Fibroblast of lung (primary cell): ENCODE measurements around the gene NPR1. TPM values are rescaled to one million over a fixed set of nuclear protein-coding genes. Genes with fewer than 3 reads are reported as not detected.

Experiments
- DNase-seq, 2 donors: peaks; one replicate each; pipeline versions ENCODE4 v3.0.0 to v3.0.0-alpha.2; 2010; ENCODE audit warnings: low read depth in 2 of 2
- H2AFZ ChIP-seq: 2 replicates; pipeline ENCODE4 v1.5.1; 2012; ENCODE audit warnings: low read length, control low read depth, inconsistent platforms
- H3K27ac ChIP-seq: 2 replicates; pipeline ENCODE4 v1.5.1; 2011; ENCODE audit warnings: low read length, control low read depth; ENCODE audit not compliant: insufficient read depth
- H3K27me3 ChIP-seq: 2 replicates; pipeline ENCODE4 v1.5.1; 2011; ENCODE audit warnings: mild to moderate bottlenecking, low read length; ENCODE audit not compliant: control insufficient read depth, insufficient read depth
- H3K36me3 ChIP-seq: 2 replicates; pipeline ENCODE4 v1.5.1; 2011; ENCODE audit warnings: low read length; ENCODE audit not compliant: control insufficient read depth, insufficient read depth
- H3K4me1 ChIP-seq: 2 replicates; pipeline ENCODE4 v1.5.1; 2011; ENCODE audit warnings: low read length; ENCODE audit not compliant: control insufficient read depth, insufficient read depth; ENCODE audit errors: extremely low read depth
- H3K4me2 ChIP-seq: 2 replicates; pipeline ENCODE4 v1.5.1; 2011; ENCODE audit warnings: low read length, control low read depth; ENCODE audit not compliant: insufficient read depth; ENCODE audit errors: extremely low read depth
- H3K4me3 ChIP-seq, 4 experiments: fragments of 200-600 bp in 1 of 4; sonication (generic) in 1 of 4; replicated peaks in 1 of 4; 2 replicates each; pipeline ENCODE4 v1.5.1; 2011 to 2016; ENCODE audit warnings: low read length in 4 of 4, low read depth in 3 of 4, mild to moderate bottlenecking in 3 of 4, control low read depth in 2 of 4, inconsistent platforms in 1 of 4, mixed read lengths in 1 of 4; ENCODE audit not compliant: insufficient read depth in 1 of 4; ENCODE audit errors: control extremely low read depth in 1 of 4
- H3K79me2 ChIP-seq: 2 replicates; pipeline ENCODE4 v1.5.1; 2012; ENCODE audit warnings: mild to moderate bottlenecking, low read length, inconsistent platforms; ENCODE audit not compliant: control insufficient read depth, insufficient read depth
- H3K9ac ChIP-seq: 2 replicates; pipeline ENCODE4 v1.5.1; 2011; ENCODE audit warnings: mild to moderate bottlenecking, low read length, control low read depth; ENCODE audit not compliant: insufficient read depth
- H3K9me3 ChIP-seq: 2 replicates; pipeline ENCODE4 v1.5.1; 2012; ENCODE audit warnings: low read depth, low read length; ENCODE audit not compliant: control insufficient read depth, insufficient read depth
- H4K20me1 ChIP-seq: 2 replicates; pipeline ENCODE4 v1.5.1; 2011; ENCODE audit warnings: low read length; ENCODE audit not compliant: control insufficient read depth, insufficient read depth; ENCODE audit errors: extremely low read depth
- CTCF ChIP-seq, 2 donors: IDR thresholded peaks in 1 of 2; conservative IDR thresholded peaks in 1 of 2; 1 replicate in 1 of 2; 2 replicates in 1 of 2; pipeline ENCODE4 v1.5.1; 2011 to 2012; ENCODE audit warnings: low read length in 2 of 2, control low read depth in 1 of 2, inconsistent platforms in 1 of 2, low read depth in 1 of 2, mild to moderate bottlenecking in 1 of 2
- EZH2 ChIP-seq: IDR thresholded peaks from 2 replicates; pipeline ENCODE4 v1.5.1; 2012; ENCODE audit warnings: low read length, control low read depth, mild to moderate bottlenecking; ENCODE audit errors: missing control alignments
- polyA plus RNA-seq, 2 donors: library from polyadenylated mRNA; depleted of rRNA in 1 of 2; stranded (reverse) in 1 of 2; unstranded in 1 of 2; fragments of >200 nt; gene quantifications; 2 replicates each; pipeline ENCODE4 v1.2.1, GENCODE V29; 2011 to 2012; ENCODE audit warnings: missing spikeins in 1 of 2
- total RNA-seq: library from RNA; depleted of rRNA; stranded (reverse); fragments of >200 nt; gene quantifications from 2 replicates; pipeline ENCODE4 v1.2.1, GENCODE V29; 2014

The NPR1 gene
- total and polyA plus RNA-seq, 2 donors (not counting 1 experiment from before 2014, with no cell fraction given): 0.14 to 0.66 TPM

GRCh38 chr1:153648000-153648643 lies 30.4 kb upstream of the NPR1 start:
- no peak overlapping the region for H3K4me3 ChIP-seq
- no peak overlapping the region for H3K4me2 ChIP-seq
- no peaks in the 10 kb centered on the region for H3K27me3 ChIP-seq
- H3K9me3 ChIP-seq: no peaks in the 10 kb centered on the region
- no peaks in the 10 kb centered on the region for H3K79me2 ChIP-seq
- peaks cover 3% of the 10 kb centered on the region for H3K4me1 ChIP-seq
- peaks cover 5% of the 10 kb centered on the region for H3K36me3 ChIP-seq
- H3K9ac ChIP-seq: no peak overlapping the region
- H2AFZ ChIP-seq: no peak overlapping the region
- H3K27ac ChIP-seq: no peak overlapping the region
- no peak for TF ChIP-seq CTCF (conservative IDR thresholded peaks at IDR 0.05 in 1 of 2, IDR thresholded peaks at IDR 0.05 in 1 of 2; ENCODE audit: low read depth in 1 of 2, low read length in 2 of 2)
- no peak for TF ChIP-seq EZH2
- no peak for DNase-seq
- no peaks in the 10 kb centered on the region for H4K20me1 ChIP-seq

- Histone ChIP-seq H3K4me3 (no peak overlapping the region), H4K20me1 (no peaks in the 10 kb centered on the region), H3K9me3 (no peaks in the 10 kb centered on the region), H3K9ac (no peak overlapping the region), H3K27ac (no peak overlapping the region), H2AFZ (no peak overlapping the region), H3K4me1 (peaks cover 3% of the 10 kb centered on the region), H3K27me3 (no peaks in the 10 kb centered on the region), H3K4me2 (no peak overlapping the region), H3K36me3 (peaks cover 2% of the 10 kb centered on the region), H3K79me2 (no peaks in the 10 kb centered on the region)
- no peak for TF ChIP-seq EZH2
- TF ChIP-seq CTCF (conservative IDR thresholded peaks at IDR 0.05 in 1 of 2, IDR thresholded peaks at IDR 0.05 in 1 of 2; ENCODE audit: low read depth in 1 of 2, low read length in 2 of 2): no peak
- DNase-seq: no peak
These were observed 29.2 kb upstream of the NPR1 start for GRCh38 chr1:153649137-153649862.

- Histone ChIP-seq H3K4me2 (no peak overlapping the region), H2AFZ (no peak overlapping the region), H3K9ac (no peak overlapping the region), H3K9me3 (no peaks in the 10 kb centered on the region), H3K36me3 (peaks cover 2% of the 10 kb centered on the region), H3K79me2 (no peaks in the 10 kb centered on the region), H3K4me3 (no peak overlapping the region), H4K20me1 (no peaks in the 10 kb centered on the region), H3K27me3 (no peaks in the 10 kb centered on the region), H3K4me1 (peaks cover 3% of the 10 kb centered on the region), H3K27ac (no peak overlapping the region)
- TF ChIP-seq EZH2 (no peak), CTCF (conservative IDR thresholded peaks at IDR 0.05 in 1 of 2, IDR thresholded peaks at IDR 0.05 in 1 of 2; ENCODE audit: low read depth in 1 of 2, low read length in 2 of 2) (no peak)
- DNase-seq: no peak
These were observed 28.6 kb upstream of the NPR1 start for GRCh38 chr1:153649863-153650235.
